NCI-H1092 treated with DMSO at 0.1 percent for 48 hours (cell line): ENCODE measurements around the gene WDR7.
A peak's percentile ranks its signal among the peaks of the same experiment; 100 is the strongest.

Experiments
- DNase-seq: peaks from one replicate; lab custom pipeline; 2025; lab: John Stamatoyannopoulos, UW

The WDR7 gene

DNA sequence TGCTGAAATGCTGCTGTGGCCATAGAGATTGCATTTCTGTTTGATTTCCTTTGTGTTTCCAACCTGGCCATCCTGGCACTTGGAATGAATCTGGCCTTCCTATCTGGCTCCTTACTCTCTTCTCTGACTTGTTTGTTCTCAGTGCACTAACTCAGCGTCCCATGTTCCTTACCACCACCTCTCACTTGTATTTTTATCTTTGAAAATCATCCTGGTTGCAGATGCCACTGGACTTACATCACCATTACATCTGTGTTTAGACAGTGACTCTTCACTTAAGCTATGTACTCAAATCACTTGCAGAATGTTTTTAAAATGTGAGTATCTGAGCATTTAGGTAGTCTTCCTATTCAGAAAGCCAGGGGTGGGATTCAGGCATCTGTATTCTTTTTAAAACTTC is 239.5 kb downstream of the WDR7 start:
- no peak for DNase-seq

DNA sequence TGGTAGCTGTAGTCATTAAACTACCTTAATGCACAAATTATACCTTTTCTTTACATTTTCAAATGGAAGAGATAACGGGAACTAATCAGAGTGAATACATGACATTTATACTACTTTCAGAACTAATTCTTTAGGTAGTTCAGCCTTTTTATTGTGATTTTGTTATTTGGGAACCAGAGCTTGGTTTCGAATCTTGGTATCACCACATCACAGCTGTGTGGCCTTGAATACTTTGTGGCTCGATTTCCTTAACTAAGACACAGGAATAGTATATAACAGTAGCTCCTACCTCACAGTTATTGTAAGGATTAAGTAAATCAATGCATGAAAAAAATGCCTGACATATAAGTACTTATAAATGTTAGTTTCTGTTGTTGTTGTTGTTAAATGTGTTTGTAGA is 240.0 kb downstream of the WDR7 start:
- DNase-seq, result no peak

DNA sequence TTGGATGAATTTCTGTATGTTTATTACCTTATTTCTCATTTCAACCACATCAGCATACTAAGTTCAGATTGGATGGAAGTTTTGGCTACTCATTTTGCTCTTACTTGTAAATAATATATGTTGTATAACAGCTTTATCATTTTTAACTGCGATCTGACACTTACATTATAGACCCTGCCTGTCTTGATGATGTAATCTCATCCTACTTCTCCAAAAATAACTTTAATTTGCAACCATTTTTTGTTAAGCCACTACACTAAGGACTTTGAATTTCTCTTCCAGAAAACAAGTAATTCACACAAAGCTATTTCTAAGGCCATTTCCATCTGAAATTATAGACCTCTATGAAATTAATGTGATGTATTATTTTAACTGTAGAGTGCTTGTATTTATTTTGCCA is 240.7 kb downstream of the WDR7 start:
- no peak for DNase-seq

DNA sequence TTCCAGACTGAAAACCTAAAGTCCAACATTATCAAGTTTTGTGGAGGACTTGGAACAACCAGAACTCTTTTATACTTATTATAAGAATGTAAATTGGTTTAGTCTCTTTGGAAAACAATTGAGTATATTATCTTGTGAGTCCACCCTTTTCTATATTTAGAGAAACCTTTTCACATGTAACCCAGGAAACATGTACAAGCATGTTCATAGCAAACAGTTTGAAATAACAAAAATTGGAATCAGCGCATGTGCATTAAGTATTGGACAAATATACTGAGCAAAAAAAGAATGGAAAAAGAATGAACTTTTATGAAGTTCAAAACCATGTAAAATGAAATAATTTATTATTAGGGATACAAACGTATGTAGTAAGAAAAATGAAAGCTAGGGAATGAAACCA is 246.0 kb downstream of the WDR7 start:
- no peak for DNase-seq

DNA sequence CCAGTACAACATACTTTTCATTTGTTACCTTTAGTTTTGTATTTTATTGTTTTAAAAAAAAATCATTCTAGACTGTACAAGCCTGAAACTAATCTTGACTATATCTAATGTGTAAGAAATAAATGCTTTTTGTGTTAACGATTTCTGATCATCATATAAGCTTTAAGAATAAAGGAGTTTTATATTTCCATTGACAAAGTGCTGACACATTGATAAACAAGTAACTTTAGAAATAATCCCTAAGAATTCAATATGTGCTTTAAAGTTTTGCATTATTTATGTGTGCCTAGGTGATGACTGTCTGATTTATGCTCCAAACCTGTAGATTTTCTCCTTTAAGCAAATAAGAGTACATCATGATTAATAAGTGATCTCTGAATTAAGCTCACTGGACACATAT is 248.5 kb downstream of the WDR7 start:
- no peak for DNase-seq

DNA sequence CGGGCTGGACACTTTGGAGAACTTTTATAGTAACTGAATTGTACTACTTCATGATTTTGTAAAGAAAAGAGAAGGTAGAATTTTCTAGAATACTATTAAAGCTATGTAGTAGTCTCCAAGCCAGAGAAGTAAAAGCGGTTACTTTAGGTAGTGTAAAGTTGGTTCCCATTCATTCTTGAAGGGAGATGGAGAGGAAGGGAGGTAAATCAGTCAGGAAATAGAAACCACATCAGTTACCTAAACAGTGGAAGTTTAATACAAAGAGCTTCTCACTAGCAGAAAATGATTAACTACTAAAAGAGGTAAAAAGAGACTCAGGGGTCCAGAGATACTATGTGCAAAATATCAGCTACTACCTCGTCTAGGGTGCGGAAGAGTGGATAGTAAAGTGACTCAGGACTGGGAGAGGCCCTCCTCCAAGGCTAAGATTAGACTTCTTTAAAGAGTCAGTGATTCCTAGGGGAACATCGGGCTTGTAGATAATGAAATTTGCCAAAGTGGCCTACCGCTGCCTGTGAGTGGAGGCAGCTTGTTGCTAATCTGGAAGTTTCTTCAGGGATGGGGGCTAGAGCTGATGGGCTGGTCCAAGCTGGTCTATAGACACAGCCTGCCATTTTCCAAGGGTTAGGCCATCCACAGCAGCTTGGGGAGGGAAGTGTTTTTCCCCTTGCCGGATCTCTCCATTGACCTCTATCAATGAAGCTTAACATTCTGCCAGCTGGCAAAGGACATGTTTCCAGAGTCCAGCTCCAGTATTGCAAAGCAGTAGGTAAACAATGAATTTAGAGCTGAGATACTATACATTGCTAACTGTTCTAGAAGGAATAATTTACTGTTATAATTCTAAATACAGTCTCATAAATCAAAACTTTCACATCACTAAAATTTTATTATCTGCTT is 249.3 kb downstream of the WDR7 start:
- no peak for DNase-seq

DNA sequence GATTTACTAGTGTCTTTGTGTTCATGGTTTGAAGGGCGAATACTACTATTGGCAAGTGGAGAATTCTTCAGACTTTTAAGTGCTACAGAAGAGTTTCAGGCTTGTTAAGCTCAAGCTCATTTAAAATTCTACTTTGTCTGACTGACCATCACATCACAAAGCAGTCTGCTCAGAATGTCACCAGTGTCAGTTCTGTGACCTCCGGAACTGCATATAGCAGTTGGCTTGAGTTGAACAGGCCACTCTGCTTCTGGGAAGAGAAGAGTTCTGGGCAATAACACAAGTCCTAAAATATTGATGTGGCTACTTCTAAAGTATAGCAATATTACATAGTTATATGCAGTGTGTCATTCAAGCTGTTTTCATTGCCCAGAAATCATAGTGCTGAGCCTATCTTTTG is 250.8 kb downstream of the WDR7 start:
- no peak for DNase-seq

DNA sequence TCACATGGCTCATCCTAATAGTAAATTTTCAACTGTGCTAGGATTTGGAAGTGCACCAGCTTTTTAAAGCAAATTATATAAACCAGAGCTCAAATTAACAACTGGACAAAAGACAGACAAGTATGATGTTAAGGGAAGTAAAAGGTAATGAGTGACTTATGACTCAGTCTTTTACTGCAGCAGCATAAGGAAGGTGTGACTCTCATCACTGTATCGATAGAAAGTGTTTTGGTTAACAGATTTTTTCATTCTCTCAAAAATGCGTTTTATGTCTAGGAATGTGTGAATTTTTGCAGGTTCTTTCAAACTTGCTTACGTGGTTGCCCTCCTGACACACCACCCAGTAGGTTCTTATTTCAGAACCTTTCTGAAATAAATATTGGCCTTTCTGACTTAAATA is 251.5 kb downstream of the WDR7 start:
- no peak for DNase-seq

DNA sequence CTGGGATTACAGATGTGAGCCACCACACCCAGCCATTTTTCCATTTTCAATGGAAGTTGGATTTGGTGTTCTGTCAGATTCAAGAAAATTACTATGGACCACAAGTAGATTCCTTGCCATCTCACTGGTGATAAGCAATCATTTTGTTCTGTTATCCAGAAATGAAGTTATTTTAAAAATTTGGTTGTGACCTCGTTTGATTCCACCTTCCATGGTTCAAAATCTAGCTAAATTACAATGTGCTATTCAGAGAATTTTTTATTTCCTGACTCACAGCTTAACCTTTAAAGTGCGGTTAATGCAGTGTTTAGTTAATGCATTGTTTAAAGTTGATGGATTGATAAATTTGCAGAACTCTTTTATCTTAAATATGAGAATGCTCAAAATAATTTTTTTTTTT is 252.5 kb downstream of the WDR7 start:
- DNase-seq, result no peak

DNA sequence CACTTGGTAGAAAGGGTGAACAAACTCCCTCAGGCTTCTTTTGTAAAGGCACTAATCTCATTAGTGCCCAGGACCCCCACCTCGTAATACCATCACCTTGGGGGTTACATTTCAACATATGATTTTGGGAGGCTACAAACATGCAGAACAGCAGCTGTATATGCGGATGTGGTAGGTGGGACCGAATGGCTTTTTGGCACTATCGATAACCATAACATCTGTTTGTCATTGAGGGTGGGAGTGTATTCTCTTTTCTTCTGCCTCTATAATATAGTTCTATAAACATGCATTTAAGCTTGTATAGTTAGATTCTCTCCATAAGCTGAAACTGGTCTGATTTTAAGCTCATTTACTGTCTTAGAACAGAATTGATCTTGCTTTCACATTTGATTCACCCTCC is 256.6 kb downstream of the WDR7 start:
- DNase-seq, result no peak

DNA sequence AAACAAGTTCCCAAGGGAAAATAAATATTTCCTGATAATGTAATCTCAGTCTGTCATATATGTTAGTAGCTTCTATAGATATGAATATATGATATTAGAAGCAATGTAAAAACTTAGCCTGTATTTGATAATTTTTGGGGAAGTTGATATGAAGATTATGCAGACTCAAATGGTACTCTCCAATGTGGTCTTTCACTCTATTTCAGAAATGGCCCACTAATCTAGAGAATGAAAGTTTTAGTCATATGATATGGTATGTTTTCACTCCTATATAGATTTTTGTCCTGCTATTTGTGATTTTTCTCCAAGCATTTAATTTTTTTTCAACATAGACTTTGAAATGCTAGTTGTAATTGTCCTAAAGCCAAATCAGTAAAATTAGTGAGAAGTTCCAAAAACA is 259.1 kb downstream of the WDR7 start:
- no peak for DNase-seq

DNA sequence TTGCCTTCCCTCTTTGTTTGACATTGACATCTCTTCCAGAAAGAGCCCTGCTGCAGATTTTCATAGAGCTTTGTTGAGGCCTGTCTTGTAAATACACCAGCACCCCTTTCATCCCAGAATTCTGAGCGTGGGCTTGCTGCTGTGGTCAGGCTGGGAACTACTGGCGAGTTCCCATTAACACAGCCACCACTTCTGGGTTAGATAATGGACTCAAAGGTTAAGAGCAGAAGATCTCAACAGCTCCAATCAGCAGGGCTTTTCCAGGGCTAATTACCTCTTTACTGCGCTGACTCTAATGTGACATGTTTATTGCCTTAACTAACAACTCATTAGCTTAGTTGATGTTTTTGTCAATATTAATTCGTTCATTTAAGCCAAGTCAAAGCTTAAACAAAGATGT is 259.8 kb downstream of the WDR7 start:
- DNase-seq, result peak; percentile 65

DNA sequence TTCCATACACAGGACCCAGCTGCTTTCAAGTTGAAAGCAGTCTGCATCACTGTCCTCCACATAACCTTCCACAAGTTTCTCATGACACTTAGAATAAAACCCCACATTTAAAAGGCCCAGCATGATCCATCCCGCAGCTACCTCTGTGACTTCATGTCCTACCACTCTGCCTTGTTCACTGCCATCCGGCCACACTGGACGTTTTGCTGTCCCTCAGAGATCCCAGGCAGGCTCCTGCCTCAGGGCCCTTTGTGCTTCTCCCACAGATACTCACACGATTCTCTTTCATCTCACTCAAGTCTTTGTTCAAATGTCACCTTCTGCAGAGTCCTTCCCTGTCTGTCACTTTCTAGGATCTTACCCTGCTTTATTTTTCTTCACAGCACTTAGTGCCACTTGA is 262.8 kb downstream of the WDR7 start:
- no peak for DNase-seq

DNA sequence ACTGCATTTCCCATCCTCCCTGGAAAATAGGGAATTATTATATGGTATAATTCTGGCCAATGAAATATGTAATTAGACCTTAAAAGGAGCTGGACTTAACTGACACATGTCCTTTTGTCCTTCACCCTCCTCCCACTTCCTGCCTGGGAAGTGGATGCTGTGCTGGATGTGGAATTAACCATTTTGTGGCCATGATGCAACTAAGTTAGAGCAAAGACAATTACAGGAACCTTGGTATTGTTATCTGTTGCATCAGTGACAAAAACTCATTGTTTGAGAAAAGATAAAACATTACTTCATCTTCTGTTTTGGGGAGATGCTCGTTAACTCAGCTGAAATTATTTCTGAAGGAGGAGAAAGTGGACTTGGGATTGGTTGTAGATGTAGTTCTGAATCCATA is 268.0 kb downstream of the WDR7 start:
- DNase-seq, result no peak

DNA sequence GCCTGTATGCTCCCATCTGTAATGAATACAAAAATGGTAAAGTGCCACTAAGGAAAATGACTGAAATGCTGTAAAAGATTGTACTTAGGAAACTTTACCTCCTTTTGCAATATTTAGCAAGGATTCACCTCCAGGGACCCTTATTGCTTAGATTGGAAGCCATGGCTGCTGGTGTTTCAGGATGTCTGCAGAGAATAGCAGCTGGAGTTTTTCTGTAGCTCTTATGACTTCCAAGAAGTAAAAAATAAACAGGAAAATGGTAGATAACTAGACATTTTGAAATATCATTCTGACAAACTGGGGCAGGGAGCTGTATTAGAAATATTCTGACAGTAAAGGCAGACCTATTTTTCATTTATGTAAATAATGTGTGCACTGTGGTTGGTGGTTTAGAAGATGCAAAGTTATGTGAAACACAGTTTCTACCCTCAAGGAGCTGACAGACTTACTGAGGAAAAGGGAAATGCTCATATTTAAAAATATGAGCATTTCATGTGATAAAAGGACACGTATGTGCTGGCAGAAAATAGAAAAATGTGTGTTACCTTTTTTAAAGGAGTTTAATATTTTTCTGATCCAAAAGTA is 270.8 kb downstream of the WDR7 start:
- DNase-seq, result no peak

DNA sequence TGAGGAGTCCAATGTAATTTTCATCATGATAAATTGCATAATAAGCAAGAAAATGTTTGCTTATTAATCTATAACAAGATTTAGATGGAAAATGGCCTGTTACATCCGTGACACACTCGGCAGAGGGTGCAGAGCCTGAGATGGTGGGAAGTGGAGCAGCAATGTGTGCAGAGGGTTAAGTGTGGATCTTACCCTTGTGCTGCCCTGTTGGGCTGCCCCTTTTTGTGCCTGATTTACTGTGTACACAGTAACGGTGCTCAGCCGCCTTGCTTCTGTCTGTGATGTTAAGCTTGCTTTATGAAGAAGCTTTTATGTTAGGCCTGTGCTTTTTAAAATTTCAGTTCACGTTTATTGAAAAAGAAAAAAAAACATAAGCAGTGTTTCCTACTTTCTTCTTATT is 275.6 kb downstream of the WDR7 start:
- DNase-seq, result no peak

DNA sequence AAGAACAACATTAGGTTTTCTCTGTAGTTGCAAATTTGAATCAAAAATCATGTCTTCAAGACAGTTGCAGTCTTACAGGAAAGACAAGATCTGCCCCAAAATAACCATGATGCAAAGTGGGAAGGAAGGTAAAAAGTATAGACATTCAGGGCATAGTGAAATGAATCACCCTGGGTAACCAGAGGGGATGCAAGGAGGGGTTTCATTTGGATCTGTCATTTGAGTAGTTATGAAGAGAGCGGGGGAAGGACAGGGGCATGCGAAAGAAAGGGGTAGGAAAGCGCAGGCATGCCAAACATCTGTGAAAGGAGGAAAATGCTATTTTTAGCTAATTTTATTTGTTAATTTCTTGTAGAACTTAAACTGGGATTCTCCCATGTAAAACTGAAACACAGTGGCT is 276.6 kb downstream of the WDR7 start:
- DNase-seq, result no peak

DNA sequence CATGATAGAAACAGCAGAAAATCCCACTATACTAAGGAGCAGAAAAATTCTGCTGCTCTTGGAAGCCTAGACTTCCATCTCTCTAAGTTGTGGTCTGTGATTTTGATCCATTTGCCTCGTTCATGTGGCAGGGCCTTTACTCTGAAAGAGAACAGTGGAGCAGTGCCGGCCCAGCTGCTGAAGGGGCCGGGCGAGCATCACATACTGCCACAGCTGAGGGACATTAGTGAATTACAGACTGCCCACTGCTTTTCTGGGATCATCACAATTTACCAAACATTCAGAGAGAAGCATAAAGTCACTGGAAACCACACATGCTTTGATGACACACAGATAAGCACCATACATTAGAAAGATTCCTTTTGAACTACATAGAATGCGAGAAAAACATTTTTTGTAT is 278.7 kb downstream of the WDR7 start:
- no peak for DNase-seq

DNA sequence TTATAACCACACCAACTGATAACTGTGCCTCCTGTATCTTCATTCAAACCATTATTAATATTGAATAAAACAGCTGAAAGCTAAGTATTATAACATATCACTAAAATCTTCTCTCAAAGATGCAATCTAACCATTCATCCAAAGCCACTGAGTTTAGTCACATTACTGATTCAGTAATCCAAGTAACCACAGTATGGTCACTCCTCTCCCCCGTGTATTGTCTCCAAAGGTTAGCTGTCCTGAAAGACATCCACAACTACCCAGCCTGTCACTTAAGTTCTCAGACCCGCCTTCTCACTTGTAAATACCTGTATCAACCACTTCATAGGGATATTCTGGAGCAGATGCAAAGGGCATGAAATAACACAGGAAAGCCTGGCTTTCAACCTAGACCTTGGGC is 282.3 kb downstream of the WDR7 start:
- no peak for DNase-seq

DNA sequence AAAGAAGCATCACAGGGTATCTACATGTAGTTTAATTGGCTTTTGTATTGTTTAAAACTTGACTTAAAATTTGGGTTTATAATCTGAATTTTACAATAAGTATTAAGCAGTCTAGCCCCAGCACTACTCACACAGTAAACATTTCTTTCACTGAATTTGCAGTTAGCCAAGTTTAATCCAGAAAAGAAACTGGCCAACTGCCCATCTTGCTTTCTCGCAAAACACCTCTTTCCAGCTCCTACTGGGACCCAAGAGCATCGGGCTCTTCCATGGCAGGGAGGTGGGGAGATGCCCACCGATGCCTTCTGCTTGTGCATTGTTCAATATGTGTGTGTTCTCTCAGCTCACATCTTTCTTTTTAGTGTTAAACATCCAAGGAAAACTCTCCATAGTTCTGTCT is 283.0 kb downstream of the WDR7 start:
- DNase-seq, result no peak

DNA sequence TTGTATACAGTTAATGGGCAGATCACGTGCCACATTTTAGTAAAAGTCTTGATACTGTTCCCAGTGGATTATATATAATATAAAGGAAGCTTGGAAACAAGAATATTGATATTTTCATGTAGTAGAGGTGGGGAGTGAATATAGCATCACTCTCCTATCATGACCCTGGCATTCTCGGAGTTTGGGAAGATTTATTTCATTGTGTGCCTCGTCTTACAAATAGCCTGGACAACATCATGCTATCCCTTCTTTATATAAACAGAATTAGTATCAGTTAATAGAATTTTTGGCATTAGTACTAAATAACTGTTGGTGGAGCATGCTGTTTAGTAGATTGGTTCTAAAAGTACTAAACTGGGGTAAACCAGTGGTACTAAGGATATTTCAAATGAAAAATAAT is 283.7 kb downstream of the WDR7 start:
- no peak for DNase-seq

DNA sequence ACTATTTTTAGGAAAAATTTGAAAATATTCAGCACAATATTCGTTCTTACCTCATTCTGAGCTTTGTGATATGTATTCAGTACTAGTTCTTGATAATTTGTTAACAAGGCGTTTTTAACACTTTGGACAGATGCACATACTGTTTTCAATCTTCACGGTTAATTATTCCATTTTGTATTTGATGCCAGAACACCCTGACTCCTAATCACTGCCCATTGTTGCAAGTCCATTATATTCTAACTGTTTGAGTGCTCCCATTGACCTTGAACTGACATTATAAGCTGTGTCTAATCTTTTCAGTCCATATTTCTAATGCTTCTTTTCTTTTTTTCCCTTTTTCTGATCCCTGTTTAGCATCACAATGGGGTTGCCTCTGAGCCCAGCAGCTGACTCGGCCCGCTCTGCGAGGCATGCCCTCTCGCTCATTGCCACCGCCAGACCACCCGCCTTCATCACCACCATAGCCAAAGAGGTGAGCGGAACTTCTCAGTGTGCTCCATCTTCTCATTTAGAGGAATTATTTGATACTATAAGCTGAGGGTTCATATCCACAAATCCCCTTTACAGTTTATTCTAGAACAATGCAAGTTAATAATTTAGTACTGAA is 284.4 kb downstream of the WDR7 start:
- DNase-seq, result no peak

DNA sequence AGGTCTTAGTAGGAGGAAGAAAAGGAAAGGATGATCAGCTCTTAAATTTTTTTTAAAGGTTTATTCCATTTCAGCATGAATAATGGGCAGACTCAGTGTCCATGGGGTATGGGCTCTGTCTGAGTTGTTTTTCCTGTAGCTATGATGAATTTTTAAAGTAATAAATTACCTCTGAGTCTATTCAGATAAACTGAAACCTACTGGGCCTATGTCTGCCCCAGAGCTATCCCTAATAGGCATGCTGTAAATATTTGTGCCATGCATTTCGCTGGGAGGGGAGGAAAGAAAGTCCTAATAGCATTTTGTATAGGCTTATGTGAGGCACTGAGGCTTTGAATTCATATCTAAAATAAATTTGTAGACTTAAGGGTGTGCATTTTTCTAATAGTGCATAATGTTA is 285.3 kb downstream of the WDR7 start:
- no peak for DNase-seq
